NB4 (cell line): Measurements from ENCODE around the gene TMCC1.

Experiments used
- DNase-seq: peaks from one replicate; pipeline ENCODE4 v3.0.0; 2010; ENCODE audit warnings: low read depth
- H3K4me3 ChIP-seq: one replicate; pipeline ENCODE4 v1.5.1; 2011; ENCODE audit warnings: mild to moderate bottlenecking, low read depth, low read length, moderate library complexity
- MYC ChIP-seq: IDR thresholded peaks from 2 replicates; pipeline ENCODE4 v1.6.1; 2011; ENCODE audit warnings: low read depth, low read length
- POLR2A ChIP-seq: IDR thresholded peaks from 2 replicates; pipeline ENCODE4 v1.6.1; 2011; ENCODE audit warnings: mild to moderate bottlenecking; ENCODE audit not compliant: insufficient read length; ENCODE audit errors: extremely low read depth
- TF ChIP-seq, protein P1 (sequence below): IDR thresholded peaks from one replicate; pipeline ENCODE4 v1.5.1; 2012; ENCODE audit warnings: low read depth, low read length
- TF ChIP-seq, protein P2 (sequence below): IDR thresholded peaks from 2 replicates; pipeline ENCODE4 v1.6.1; 2011; ENCODE audit warnings: low read depth, low read length

The TMCC1 gene

DNA sequence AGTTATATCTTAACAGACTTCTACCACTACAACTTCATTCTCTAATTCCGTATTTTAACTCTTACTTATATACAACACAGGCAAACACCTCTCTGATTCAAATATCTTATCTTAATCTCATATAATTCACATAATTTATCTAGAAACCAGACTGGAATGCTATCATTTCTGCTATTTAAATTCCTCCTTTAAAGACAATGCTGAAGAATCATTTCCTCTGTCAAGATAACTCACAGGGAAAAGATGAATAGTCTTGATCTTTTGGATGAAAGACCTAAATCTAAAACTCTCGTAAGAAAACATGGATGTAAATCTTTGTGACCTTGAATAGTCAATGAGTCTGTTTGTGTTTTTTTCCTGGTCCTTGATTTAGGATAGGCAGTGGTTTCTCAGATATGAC, 151.7 kb downstream of the TMCC1 start:
- TF ChIP-seq POLR2A (no peak), MYC (no peak)
- TF ChIP-seq, protein P1, sequence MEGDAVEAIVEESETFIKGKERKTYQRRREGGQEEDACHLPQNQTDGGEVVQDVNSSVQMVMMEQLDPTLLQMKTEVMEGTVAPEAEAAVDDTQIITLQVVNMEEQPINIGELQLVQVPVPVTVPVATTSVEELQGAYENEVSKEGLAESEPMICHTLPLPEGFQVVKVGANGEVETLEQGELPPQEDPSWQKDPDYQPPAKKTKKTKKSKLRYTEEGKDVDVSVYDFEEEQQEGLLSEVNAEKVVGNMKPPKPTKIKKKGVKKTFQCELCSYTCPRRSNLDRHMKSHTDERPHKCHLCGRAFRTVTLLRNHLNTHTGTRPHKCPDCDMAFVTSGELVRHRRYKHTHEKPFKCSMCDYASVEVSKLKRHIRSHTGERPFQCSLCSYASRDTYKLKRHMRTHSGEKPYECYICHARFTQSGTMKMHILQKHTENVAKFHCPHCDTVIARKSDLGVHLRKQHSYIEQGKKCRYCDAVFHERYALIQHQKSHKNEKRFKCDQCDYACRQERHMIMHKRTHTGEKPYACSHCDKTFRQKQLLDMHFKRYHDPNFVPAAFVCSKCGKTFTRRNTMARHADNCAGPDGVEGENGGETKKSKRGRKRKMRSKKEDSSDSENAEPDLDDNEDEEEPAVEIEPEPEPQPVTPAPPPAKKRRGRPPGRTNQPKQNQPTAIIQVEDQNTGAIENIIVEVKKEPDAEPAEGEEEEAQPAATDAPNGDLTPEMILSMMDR = no peak
- TF ChIP-seq, protein P2, sequence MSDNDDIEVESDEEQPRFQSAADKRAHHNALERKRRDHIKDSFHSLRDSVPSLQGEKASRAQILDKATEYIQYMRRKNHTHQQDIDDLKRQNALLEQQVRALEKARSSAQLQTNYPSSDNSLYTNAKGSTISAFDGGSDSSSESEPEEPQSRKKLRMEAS = no peak
- no peak overlapping the region for H3K4me3 ChIP-seq
- no peak for DNase-seq

DNA sequence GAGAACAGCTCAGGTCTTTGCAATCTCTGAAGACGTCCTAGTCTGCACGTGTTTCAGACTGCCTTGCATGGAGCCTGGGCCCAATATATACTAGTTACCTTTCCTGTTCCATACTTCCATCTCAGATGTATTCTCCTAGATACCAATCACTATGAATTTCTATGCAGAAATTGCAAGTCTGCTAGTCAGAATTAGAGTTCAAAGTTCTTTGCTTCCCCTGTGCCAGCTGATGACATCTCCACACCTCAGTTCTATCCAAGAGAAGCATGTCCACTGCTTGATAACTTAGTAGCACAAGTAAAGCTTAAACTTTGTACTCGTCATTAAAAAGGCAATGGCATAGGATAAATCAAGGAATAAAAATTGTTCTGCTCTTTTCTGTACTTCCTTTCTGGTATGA, 153.4 kb downstream of the TMCC1 start:
- H3K4me3 ChIP-seq = no peak overlapping the region
- no peak for DNase-seq
- TF ChIP-seq POLR2A (no peak), MYC (no peak)
- TF ChIP-seq, protein P1 = no peak
- TF ChIP-seq, protein P2 = no peak

DNA sequence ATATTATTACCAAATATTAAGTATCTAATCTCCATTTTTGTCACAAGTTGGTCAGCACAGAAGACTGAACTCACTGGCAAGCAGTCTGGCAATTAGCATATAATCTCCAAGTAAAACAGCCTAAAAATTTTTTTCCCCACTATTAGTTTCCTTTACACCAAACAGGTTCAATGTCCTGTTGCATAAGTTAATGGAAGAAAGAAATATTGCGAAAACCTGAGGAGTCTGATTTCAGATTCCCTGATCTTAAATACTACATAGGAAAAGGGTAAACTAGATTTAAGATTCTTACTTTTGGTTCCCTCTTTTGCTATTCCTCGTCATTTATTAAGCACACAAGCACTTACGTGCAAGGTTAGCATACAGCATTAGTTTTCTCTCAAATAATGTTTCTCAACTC, 153.9 kb downstream of the TMCC1 start:
- H3K4me3 ChIP-seq = no peak overlapping the region
- DNase-seq = no peak
- TF ChIP-seq POLR2A (no peak), MYC (no peak)
- TF ChIP-seq, protein P2 = no peak
- TF ChIP-seq, protein P1 = no peak

DNA sequence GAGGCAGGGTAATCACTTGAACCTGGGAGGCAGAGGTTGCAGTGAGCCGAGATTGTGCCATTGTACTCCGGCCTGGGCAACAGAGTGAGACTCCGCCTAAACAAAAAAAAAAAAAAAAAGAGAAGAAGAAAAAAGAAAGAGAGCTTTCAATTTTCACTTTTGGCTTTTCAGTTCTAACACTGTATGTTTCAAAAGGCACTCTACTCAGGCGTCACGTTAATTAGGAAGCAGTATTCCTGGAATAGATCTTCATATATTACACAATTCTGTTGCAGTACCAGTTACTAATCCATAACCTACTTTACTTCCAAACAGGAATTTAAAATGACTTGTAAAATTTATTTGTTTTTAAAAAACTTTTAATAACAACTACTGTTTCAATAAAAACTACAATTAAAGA, 155.3 kb downstream of the TMCC1 start:
- no peak for TF ChIP-seq POLR2A
- TF ChIP-seq, protein P2 = no peak
- TF ChIP-seq MYC = no peak
- TF ChIP-seq, protein P1 = no peak
- no peak for DNase-seq
- no peak overlapping the region for H3K4me3 ChIP-seq

DNA sequence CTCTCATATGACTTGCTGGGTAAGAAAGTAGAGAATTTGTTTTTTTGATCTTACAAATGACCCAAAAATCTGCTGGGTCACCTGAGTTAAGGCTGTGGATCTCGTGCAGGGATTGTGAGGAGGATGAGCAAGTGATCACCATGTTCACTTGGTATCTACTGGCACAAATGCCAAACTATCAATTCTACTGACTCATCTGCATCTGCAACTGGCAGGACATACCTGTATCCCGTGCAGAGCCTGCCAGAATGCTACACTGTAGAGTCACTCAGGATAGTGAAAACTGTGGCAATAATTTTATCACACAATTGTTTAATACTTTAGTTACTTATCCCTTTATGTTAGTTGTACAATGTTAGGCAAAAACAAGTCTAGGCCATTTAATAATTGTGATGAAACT, 157.4 kb downstream of the TMCC1 start:
- no peak overlapping the region for H3K4me3 ChIP-seq
- no peak for DNase-seq
- TF ChIP-seq, protein P1 = no peak
- TF ChIP-seq POLR2A = no peak
- no peak for TF ChIP-seq MYC
- TF ChIP-seq, protein P2 = no peak

DNA sequence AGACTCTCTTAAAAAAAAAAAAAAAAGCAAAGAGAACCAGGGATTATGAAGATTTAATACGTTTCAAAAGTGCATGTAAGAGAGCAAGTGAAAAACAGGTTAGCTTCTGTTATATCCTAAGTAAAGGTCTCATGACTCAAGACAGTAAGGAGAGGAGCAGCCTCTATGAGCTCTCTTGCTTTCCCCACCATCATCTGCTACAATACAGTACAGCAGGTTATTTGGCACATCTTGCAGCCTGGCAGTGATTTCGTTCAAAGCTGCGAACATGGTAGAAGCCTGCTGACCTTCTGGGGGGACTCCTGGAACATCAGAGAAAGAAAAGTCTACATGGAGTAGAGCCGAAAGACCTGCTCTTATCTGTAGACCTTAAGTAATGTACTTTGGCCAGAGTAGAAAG, 157.9 kb downstream of the TMCC1 start:
- no peak overlapping the region for H3K4me3 ChIP-seq
- TF ChIP-seq POLR2A (no peak), MYC (no peak)
- TF ChIP-seq, protein P2 = no peak
- TF ChIP-seq, protein P1 = no peak
- no peak for DNase-seq
